Measurements from ENCODE around the gene FOXF2. TPM values are rescaled to one million over a fixed set of nuclear protein-coding genes. Genes with fewer than 3 reads are reported as not detected.
"Not testable (repeated sequence)": the region's sequence is repeated elsewhere in the genome, so short reads cannot be mapped to it uniquely, and the experiment has no call there.

The FOXF2 gene
- not detected in 2 replicates for total RNA-seq (2014; rRNA removed; shearing (Covaris generic))

GRCh38 chr6:1389369-1390132 is at the start of gene FOXF2:
Gene FOXF2, plus strand, starts transcription at chr6:1389576. Its CDS starts 372 bp downstream, at chr6:1389948.
- DNase-seq (ENCODE audit: low spot score), result no peak

GRCh38 chr6:1346101-1346500 is 43.3 kb upstream of the FOXF2 start:
- no peak for DNase-seq (ENCODE audit: low spot score)

DNA sequence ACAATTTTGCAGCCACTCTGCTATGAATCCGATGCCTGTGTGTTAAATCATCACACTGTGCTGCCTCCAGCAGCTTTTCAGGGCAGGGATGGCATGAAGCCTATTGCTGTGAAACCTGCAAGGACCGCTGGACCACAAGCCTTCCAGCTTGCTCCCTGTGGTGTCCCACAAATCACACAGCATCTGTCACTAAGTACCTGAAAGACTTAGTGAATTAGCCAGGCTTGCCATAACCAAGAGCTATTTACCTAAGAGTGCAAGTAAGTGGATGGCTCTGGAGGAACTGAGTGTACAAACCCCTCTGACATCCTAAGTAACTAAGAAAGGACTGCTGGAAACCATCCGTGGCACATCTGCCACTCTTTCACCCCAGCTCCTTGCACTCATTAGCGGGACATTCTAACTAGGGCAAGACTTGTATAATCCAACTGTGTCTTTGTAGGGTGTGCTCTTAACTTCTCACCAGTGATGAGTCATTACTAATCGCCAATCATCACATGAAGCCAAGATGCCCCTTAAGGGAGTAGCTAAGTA is 42.8 kb upstream of the FOXF2 start:
- peak; percentile 19 for DNase-seq (ENCODE audit: low spot score)

DNA sequence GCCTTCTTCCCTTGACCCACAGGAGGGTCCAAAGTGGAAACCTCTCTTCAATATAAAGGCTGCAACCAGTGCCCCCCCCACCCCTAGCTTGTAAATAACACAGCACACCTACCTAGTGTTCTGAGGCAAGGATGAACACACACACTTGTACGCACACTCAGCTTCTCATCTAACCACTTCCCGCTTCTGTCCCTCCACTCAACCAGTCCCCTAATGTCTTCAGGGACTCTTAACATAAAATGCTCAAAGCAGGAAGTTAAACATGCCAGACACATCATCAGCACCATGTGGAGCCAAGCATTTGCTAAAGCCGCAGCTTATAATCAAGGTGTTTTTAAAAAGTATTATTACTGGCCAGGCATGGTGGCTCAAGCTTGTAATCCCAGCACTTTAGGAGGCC is 42.2 kb upstream of the FOXF2 start:
- no peak for DNase-seq (ENCODE audit: low spot score)

DNA sequence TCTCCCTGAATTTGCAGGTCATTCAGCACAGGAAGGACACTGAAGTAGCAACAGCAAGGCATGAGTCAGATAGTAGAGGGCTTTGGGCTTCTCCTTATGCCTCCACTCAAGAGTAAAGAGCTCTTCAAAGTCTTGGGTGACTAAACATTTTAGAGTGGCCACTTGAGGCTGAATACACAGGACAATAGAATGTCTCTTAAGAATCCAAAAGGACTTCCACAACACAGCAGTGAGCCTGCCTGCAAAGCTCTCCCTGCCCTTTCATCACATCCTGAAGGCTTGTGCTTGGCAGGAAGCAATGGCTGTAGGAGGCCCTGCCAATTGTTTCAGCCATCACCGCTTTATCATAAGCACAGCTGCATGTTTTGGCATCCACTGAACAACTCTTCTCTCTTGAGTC is 40.7 kb upstream of the FOXF2 start:
- no peak for DNase-seq (ENCODE audit: low spot score)

- no peak for DNase-seq (ENCODE audit: low spot score)
These were observed 39.7 kb upstream of the FOXF2 start for GRCh38 chr6:1349655-1350054.

DNA sequence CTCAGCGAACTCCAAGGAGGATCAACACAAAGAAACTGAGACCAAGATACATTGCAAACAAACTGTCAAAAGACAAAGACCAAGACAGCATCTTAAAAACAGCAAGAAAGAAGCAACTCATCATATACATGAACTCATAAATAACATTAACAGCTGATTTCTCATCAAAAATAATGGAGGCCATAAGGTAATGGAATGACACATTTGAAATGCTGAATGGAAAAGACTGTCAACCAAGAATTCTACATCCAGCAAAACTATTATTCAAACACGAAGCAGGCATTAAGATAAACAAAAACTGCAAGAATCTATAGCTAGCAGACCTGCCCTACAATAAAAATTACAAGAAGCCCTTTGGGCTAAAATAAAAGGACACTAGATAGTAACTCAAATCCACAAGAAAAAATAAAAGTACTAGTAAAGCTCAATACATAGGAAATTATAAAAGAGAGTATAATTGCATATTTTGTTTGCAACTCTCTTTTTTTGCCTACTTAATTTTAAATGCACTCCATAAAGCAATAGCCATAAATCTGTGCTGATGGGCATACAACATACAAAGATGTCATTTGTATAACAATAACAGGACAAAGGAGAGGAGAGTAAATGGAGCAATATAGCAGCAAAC is 37.9 kb upstream of the FOXF2 start:
- DNase-seq (ENCODE audit: low spot score), result no peak

DNA sequence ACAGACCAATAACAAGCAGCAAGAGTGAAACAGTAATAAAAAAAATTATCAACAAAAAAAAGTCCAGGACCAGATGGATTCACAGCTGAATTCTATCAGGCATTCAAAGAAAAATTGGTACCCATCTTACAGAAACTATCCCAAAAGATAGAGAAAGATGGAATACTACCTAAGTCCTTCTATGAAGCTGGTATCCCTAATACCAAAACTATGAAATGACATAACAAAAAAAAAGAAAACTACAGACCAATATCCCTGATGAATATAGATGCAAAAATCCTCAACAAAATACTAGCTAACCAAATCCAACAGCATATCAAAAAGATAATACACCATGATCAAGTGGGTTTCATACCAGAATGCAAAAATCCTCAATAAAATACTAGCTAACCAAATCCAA is 34.3 kb upstream of the FOXF2 start:
- not testable (repeated sequence) for DNase-seq (ENCODE audit: low spot score)

DNA sequence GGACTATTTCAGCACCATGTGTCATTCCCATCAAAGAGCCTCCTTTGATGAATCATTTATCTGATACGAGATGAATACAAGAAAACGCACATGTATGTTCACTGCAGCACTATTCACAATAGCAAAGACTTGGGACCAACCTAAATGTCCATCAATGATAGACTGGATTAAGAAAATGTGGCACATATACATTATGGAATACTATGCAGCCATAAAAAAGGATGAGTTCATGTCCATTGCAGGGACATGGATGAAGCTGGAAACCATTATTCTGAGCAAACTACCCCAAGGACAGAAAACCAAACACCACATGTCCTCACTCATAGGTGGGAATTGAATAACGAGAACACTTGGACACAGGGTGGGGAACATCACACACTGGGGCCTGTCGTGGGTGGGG is 27.7 kb upstream of the FOXF2 start:
- DNase-seq (ENCODE audit: low spot score), result not testable (repeated sequence)

- DNase-seq (ENCODE audit: low spot score), result no peak
These were observed 26.7 kb upstream of the FOXF2 start for GRCh38 chr6:1362643-1363042.

GRCh38 chr6:1363298-1363697 is 26.1 kb upstream of the FOXF2 start:
- no peak for DNase-seq (ENCODE audit: low spot score)

GRCh38 chr6:1363729-1364572 is 25.4 kb upstream of the FOXF2 start:
- DNase-seq (ENCODE audit: low spot score), result no peak

DNA sequence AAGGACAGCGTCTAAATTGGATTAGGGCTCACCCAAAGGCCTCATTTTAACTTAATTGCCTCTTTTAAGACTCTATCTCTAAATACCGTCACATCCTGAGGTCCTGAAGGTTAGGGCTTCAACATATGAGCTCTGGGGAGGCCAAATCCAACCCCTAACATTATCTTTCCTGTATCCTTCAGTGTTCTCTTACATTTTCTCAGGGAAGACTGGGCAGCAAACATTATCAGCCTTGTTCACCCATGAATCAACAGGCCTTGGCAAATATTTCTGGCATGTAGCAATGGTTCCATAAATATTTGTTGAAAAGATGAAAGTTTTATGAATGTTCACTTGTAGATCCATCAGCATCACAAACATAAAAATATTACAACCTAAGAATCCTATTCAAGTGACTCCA is 24.6 kb upstream of the FOXF2 start:
- DNase-seq (ENCODE audit: low spot score), result no peak

DNA sequence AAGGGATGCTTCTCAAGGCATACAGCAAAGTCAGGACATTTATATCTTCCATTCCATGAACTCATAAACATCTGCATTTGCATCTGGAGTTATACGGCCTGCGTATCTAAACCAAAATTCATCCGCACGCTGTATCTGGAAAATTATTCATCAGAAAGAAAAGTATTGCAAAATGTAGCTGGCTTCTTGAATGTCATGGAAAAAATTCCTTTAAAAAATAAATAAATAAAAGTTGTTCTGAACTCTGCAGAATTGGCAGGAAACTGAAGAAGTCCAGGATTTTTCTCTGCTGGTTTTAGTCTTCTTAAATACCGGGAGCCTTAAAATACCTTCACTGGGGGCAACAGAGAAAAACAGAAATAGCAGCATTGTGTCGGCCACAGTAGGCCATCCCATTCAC is 23.7 kb upstream of the FOXF2 start:
- DNase-seq (ENCODE audit: low spot score), result no peak

- no peak for DNase-seq (ENCODE audit: low spot score)
These were observed 21.6 kb upstream of the FOXF2 start for GRCh38 chr6:1367771-1368170.

GRCh38 chr6:1368940-1369339 is 20.4 kb upstream of the FOXF2 start:
- DNase-seq (ENCODE audit: low spot score), result no peak

GRCh38 chr6:1369695-1370094 is 19.7 kb upstream of the FOXF2 start:
- not testable (repeated sequence) for DNase-seq (ENCODE audit: low spot score)

- DNase-seq (ENCODE audit: low spot score), result no peak
These were observed 17.4 kb upstream of the FOXF2 start for GRCh38 chr6:1371933-1372332.

GRCh38 chr6:1372690-1373089 is 16.7 kb upstream of the FOXF2 start:
- DNase-seq (ENCODE audit: low spot score), result no peak

DNA sequence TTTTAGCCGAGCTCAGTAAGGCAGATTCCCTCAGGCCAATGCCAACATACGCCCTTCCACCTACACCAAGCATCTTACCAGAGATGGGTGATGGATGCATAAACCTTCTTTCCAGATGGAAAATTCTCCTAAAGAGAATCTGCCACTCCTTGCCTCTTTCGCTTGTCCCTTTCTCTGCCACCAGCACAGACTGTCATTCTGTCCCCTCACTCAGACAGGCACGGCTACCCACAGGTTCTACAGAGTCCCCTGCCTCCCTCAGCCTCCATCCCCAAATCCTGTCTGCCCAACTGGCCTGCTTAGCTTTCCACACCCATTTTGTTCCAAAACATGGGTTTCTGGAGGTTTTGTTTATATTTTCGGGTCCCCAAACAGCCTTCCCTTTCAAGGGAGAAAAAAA is 12.7 kb upstream of the FOXF2 start:
- DNase-seq (ENCODE audit: low spot score), result no peak

- DNase-seq (ENCODE audit: low spot score), result no peak
These were observed 11.8 kb upstream of the FOXF2 start for GRCh38 chr6:1377526-1377925.

Data from A172 (cell line).